Endothelial cell of umbilical vein (primary cell): Measurements from ENCODE around the gene MFSD6. TPM values are rescaled to one million over a fixed set of nuclear protein-coding genes. Genes with fewer than 3 reads are reported as not detected.

Source experiments
- BruUV-seq: library from RNA; stranded (reverse); fragments of 400-500 nt; replicated peaks from 2 replicates; lab custom pipeline; 2021; lab: Mats Ljungman, UMichigan
- CTCF ChIA-PET: fragments of 300-600, 350-600 bp; sonication (Branson Sonifier 250); formaldehyde crosslinking; loops from one replicate; lab custom pipeline; 2021; ENCODE audit warnings: antibody characterized with exemption, inconsistent platforms; lab: Charles Lee
- POLR2A ChIA-PET: fragments of 300-600, 350-600 bp; sonication (Branson Sonifier 250); formaldehyde crosslinking; loops from one replicate; lab custom pipeline; 2021; ENCODE audit warnings: antibody characterized with exemption, inconsistent platforms; lab: Charles Lee
- DNase-seq: peaks from one replicate; pipeline ENCODE4 v3.0.0-alpha.2; 2011; ENCODE audit warnings: low read depth, low spot score
- FAIRE-seq: peaks from 2 replicates; lab custom pipeline; 2011; peaks lifted over from hg19 to GRCh38; lab: Jason Lieb, UNC
- H2AFZ ChIP-seq: 2 replicates; pipeline ENCODE4 v1.6.0; 2012; ENCODE audit warnings: low read depth, low read length, control low read depth, inconsistent platforms
- H3K27ac ChIP-seq: 2 replicates; pipeline ENCODE4 v1.5.1; 2011; ENCODE audit warnings: low read depth, mild to moderate bottlenecking, control low read depth, low read length, moderate library complexity; ENCODE audit not compliant: insufficient read depth
- H3K27me3 ChIP-seq, 2 experiments: 2 replicates each; pipeline versions ENCODE4 v1.6.0 to v1.6.1; 2011; ENCODE audit warnings: low read length in 2 of 2, mixed read lengths in 1 of 2; ENCODE audit not compliant: control insufficient read depth in 2 of 2, insufficient read depth in 2 of 2
- H3K36me3 ChIP-seq, 2 experiments: 2 replicates in 1 of 2; 3 replicates in 1 of 2; pipeline ENCODE4 v1.5.1; 2011; ENCODE audit warnings: low read length in 2 of 2, mild to moderate bottlenecking in 1 of 2, moderate library complexity in 1 of 2; ENCODE audit not compliant: control insufficient read depth in 2 of 2, insufficient read depth in 2 of 2; ENCODE audit errors: extremely low read depth in 1 of 2
- H3K4me1 ChIP-seq: 3 replicates; pipeline ENCODE4 v1.5.1; 2011; ENCODE audit warnings: mild to moderate bottlenecking, low read length; ENCODE audit not compliant: control insufficient read depth, insufficient read depth; ENCODE audit errors: extremely low read depth
- H3K4me2 ChIP-seq: 2 replicates; pipeline ENCODE4 v1.6.1; 2011; ENCODE audit warnings: low read length, control low read depth, mixed read lengths; ENCODE audit not compliant: insufficient read depth
- H3K4me3 ChIP-seq, 3 experiments: fragments of 200-600 bp in 1 of 3; sonication (generic), shearing (Covaris generic) in 1 of 3; replicated peaks in 1 of 3; 2 replicates each; pipeline ENCODE4 v1.5.1; 2011 to 2016; ENCODE audit warnings: control low read depth in 3 of 3, low read length in 3 of 3, mild to moderate bottlenecking in 2 of 3, inconsistent platforms in 1 of 3, low read depth in 1 of 3, moderate library complexity in 1 of 3; ENCODE audit not compliant: insufficient read depth in 1 of 3
- H3K79me2 ChIP-seq: 2 replicates; pipeline ENCODE4 v1.6.0; 2012; ENCODE audit warnings: low read length, inconsistent platforms; ENCODE audit not compliant: control insufficient read depth, insufficient read depth
- H3K9ac ChIP-seq: replicated peaks from 2 replicates; pipeline ENCODE3; 2011; ENCODE audit warnings: low read length, control low read depth; ENCODE audit not compliant: insufficient read depth; ENCODE audit errors: extremely low read depth
- H3K9me1 ChIP-seq: replicated peaks from 3 replicates; pipeline ENCODE4 v1.6.0; 2011; ENCODE audit warnings: mild to moderate bottlenecking, low read length; ENCODE audit not compliant: control insufficient read depth, insufficient read depth; ENCODE audit errors: extremely low read depth
- H3K9me3 ChIP-seq: replicated peaks from 2 replicates; pipeline ENCODE4 v1.5.1; 2012; ENCODE audit warnings: low read length, inconsistent platforms; ENCODE audit not compliant: control insufficient read depth, insufficient read depth
- H4K20me1 ChIP-seq: replicated peaks from 2 replicates; pipeline ENCODE3; 2011; ENCODE audit warnings: mild to moderate bottlenecking, low read length; ENCODE audit not compliant: control insufficient read depth, insufficient read depth; ENCODE audit errors: extremely low read depth
- CTCF ChIP-seq, 2 donors: IDR thresholded peaks; 1 replicate in 1 of 2; 2 replicates in 1 of 2; pipeline ENCODE4 v1.5.1; 2011; ENCODE audit warnings: low read length in 2 of 2, mild to moderate bottlenecking in 2 of 2, moderate library complexity in 2 of 2, control low read depth in 1 of 2, inconsistent platforms in 1 of 2, low read depth in 1 of 2; ENCODE audit not compliant: insufficient read depth in 1 of 2; ENCODE audit errors: extremely low read depth in 1 of 2
- EZH2 ChIP-seq: IDR thresholded peaks from 2 replicates; pipeline ENCODE4 v1.6.1; 2012; ENCODE audit warnings: borderline replicate concordance, low read depth, mild to moderate bottlenecking, moderate library complexity, low read length, inconsistent platforms; ENCODE audit not compliant: severe bottlenecking
- FOS ChIP-seq: IDR thresholded peaks from 2 replicates; pipeline ENCODE4 v1.6.1; 2011; ENCODE audit warnings: mild to moderate bottlenecking, low read length, moderate library complexity, borderline replicate concordance; ENCODE audit not compliant: insufficient read depth
- GATA2 ChIP-seq: IDR thresholded peaks from 2 replicates; pipeline ENCODE4 v1.7.0; 2011; ENCODE audit warnings: low read depth, mild to moderate bottlenecking, moderate library complexity, mixed read lengths, low read length; ENCODE audit not compliant: insufficient read length, insufficient read depth
- JUN ChIP-seq: IDR thresholded peaks from 2 replicates; pipeline ENCODE4 v1.6.1; 2011; ENCODE audit warnings: borderline replicate concordance, low read depth; ENCODE audit not compliant: insufficient read length, insufficient read depth
- MYC ChIP-seq: IDR thresholded peaks from one replicate; pipeline ENCODE4 v1.6.1; 2011; ENCODE audit warnings: mild to moderate bottlenecking, low read depth, low read length
- POLR2A ChIP-seq: IDR thresholded peaks from 2 replicates; pipeline ENCODE4 v1.6.1; 2012; ENCODE audit warnings: low read depth, mild to moderate bottlenecking, control low read depth, low read length
- POLR2AphosphoS5 ChIP-seq: IDR thresholded peaks from 2 replicates; pipeline ENCODE4 v1.6.1; 2012; ENCODE audit warnings: low read depth, mild to moderate bottlenecking, control low read depth, low read length, moderate library complexity; ENCODE audit not compliant: insufficient read depth
- dilution Hi-C: fragments of 300-500 bp; cut with MboI; formaldehyde crosslinking; loops from one replicate; pipeline ENCODE4 v1.15.0; 2019; ENCODE audit warnings: low sequenced_read_pairs; ENCODE audit not compliant: extremely low pct_ligation_motif_present
- intact Hi-C: fragments of 100-400 bp; cut with micrococcal nuclease; formaldehyde crosslinking; loops from one replicate; pipeline ENCODE4 v1.10.0; 2022
- polyA plus RNA-seq, 4 experiments: library from polyadenylated mRNA; depleted of rRNA in 3 of 4; stranded (reverse) in 3 of 4; unstranded in 1 of 4; fragments of >200 nt; gene quantifications; 2 replicates each; pipeline versions ENCODE4 v1.2.1 to v1.2.3, GENCODE V29; 2011 to 2012; ENCODE audit warnings: missing spikeins in 1 of 4
- total RNA-seq: library from RNA; stranded (reverse); gene quantifications from 2 replicates; pipeline ENCODE4 v1.2.3, GENCODE V29; 2021
- TF ChIP-seq, protein P1 (sequence below): IDR thresholded peaks from 2 replicates; pipeline ENCODE4 v1.6.1; 2011; ENCODE audit not compliant: insufficient read depth, insufficient read length

MFSD6 gene
- total and polyA plus RNA-seq, 2 donors (not counting 3 experiments of a cell fraction or from before 2014, with no cell fraction given), result 4.3 to 4.5 TPM

- dilution Hi-C loops (no loop called here), intact Hi-C loops (no loop called here)
- CTCF ChIA-PET, result no interaction called here
- DNase-seq, result no peak
- Histone ChIP-seq H3K27ac (no peak overlapping the region), H3K9me1 (no peaks in the 10 kb centered on the region), H3K9me3 (peaks cover 2% of the 10 kb centered on the region), H3K4me2 (no peak overlapping the region), H3K4me3 (no peak overlapping the region), H3K79me2 (no peaks in the 10 kb centered on the region), H3K27me3 (no peaks in the 10 kb centered on the region), H4K20me1 (no peaks in the 10 kb centered on the region), H3K4me1 (peaks cover 2% of the 10 kb centered on the region), H2AFZ (no peak overlapping the region), H3K9ac (no peak overlapping the region), H3K36me3 (no peaks in the 10 kb centered on the region)
- no peak for TF ChIP-seq FOS
- no peak for TF ChIP-seq POLR2AphosphoS5
- TF ChIP-seq, protein P1, sequence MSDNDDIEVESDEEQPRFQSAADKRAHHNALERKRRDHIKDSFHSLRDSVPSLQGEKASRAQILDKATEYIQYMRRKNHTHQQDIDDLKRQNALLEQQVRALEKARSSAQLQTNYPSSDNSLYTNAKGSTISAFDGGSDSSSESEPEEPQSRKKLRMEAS, result no peak
- TF ChIP-seq MYC, result no peak
- TF ChIP-seq GATA2, result no peak
- TF ChIP-seq EZH2, result no peak
- TF ChIP-seq POLR2A, result no peak
- no peak for TF ChIP-seq JUN
- BruUV-seq, result no TSS peak
- no peak for FAIRE-seq
- POLR2A ChIA-PET, result no interaction called here
Observed at GRCh38 chr2:190540048-190540447, 131.9 kb downstream of the MFSD6 start.

DNA sequence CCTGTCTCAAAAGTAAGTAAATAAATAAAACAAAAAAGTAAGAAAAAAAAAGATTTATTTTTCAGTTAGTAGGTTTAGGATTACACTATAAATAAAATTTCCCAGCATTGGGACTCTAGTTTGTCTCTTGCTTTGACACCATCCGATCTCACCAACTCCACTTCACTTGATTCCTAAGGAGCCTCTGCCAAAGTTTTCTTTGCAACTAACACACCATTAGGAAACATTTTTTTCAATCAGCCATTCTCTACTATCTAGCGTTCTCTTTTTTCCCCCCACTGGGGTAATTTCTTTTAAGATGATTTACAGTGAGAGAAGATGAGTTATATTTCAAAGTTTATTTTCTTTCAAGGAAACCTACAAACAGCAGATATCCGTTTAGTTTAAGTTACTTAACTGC lies 136.9 kb downstream of the MFSD6 start:
- Histone ChIP-seq H4K20me1 (no peaks in the 10 kb centered on the region), H2AFZ (peak overlapping the region; percentile 57), H3K36me3 (no peaks in the 10 kb centered on the region), H3K4me1 (no peaks in the 10 kb centered on the region), H3K9me1 (no peaks in the 10 kb centered on the region), H3K4me2 (peak overlapping the region; percentile 72), H3K27ac (no peak overlapping the region), H3K9me3 (no peaks in the 10 kb centered on the region), H3K27me3 (no peaks in the 10 kb centered on the region), H3K79me2 (no peaks in the 10 kb centered on the region), H3K9ac (no peak overlapping the region), H3K4me3 (peak overlapping the region in 1 of 3 experiments; percentile 11)
- BruUV-seq, result no TSS peak
- FAIRE-seq (no peak), DNase-seq (no peak)
- ChIA-PET CTCF (interaction anchor here (1.2 kb wide), 1 partner anchor 8 kb away, joined by 4 read pairs; no protein-coding TSS in a partner anchor), POLR2A (no interaction called here)
- no peak for TF ChIP-seq GATA2
- no peak for TF ChIP-seq POLR2A
- no peak for TF ChIP-seq MYC
- TF ChIP-seq JUN, result no peak
- no peak for TF ChIP-seq CTCF (IDR thresholded peaks at IDR 0.05; ENCODE audit: extremely low read depth in 1 of 2, insufficient read depth in 1 of 2, low read depth in 1 of 2, low read length in 2 of 2)
- TF ChIP-seq, protein P1, result no peak
- intact Hi-C loops (no loop called here), dilution Hi-C loops (no loop called here)
